Activated T-helper 2 cell treated with anti-CD3 and anti-CD28 coated beads, Interferon-gamma antibody, Interleukin-2, Interleukin-4, amounts not matched to agents 10 μg/mL and 5 μg/mL and 100 μg/mL, durations not matched to agents 14 hours and 24 hours and 36 hours (primary cell): ENCODE measurements around the gene ZNF18. TPM values are rescaled to one million over a fixed set of nuclear protein-coding genes. Genes with fewer than 3 reads are reported as not detected.
"Not testable (repeated sequence)": the region's sequence is repeated elsewhere in the genome, so short reads cannot be mapped to it uniquely, and the experiment has no call there.

ENCODE experiments used
- DNase-seq: peaks from one replicate; pipeline ENCODE4 v3.0.0; 2021; ENCODE audit warnings: low spot score
- H3K27ac Mint-ChIP-seq: one replicate; pipeline ENCODE4 v1.8.0; 2021; ENCODE audit warnings: mixed read lengths
- H3K27me3 Mint-ChIP-seq: one replicate; pipeline ENCODE4 v1.8.0; 2021; ENCODE audit warnings: low read depth, mixed read lengths
- H3K36me3 Mint-ChIP-seq: one replicate; pipeline ENCODE4 v1.8.0; 2021; ENCODE audit warnings: low read depth, mixed read lengths
- H3K4me1 Mint-ChIP-seq: one replicate; pipeline ENCODE4 v1.8.0; 2021; ENCODE audit warnings: low read depth, mixed read lengths
- H3K4me3 Mint-ChIP-seq: one replicate; pipeline ENCODE4 v1.8.0; 2021; ENCODE audit warnings: low read depth, mild to moderate bottlenecking, moderate library complexity, mixed read lengths
- H3K9me3 Mint-ChIP-seq: one replicate; pipeline ENCODE4 v1.8.0; 2021; ENCODE audit warnings: mixed read lengths
- intact Hi-C: fragments of 100-400 bp; cut with micrococcal nuclease; formaldehyde crosslinking; loops from one replicate; pipeline ENCODE4 v1.15.1; 2023
- total RNA-seq: library from RNA; stranded (reverse); gene quantifications from 2 replicates; pipeline ENCODE4 v1.2.3, GENCODE V29; 2022

Gene ZNF18
- total RNA-seq, 1 donor from 2014 or later, result 6.8 TPM

DNA sequence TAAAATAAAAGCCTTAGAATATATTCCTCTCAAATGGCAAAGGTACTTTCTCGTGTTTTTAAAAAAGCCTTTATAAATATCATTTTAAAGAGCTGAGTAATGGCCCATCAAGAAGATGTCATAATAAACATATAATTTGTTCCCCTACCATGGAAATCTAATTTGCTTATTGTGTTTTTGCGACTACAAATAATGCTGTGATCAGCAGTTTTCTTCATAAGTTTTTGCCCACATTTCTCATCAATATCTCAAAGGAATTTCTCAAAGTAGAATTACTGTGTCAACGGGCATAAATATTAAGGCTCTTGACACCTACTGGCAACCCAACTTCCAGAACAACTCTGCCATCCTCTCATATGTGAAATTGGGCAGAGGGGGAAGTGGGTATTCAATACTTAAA lies 17.5 kb downstream of the ZNF18 start:
- no peaks in the 10 kb centered on the region for H3K27me3 Mint-ChIP-seq
- intact Hi-C loops, result loop anchor here (10.0 kb wide), 1 partner anchor 1335 kb away; no protein-coding TSS in a partner anchor
- H3K9me3 Mint-ChIP-seq, result no peaks in the 10 kb centered on the region
- no peak for DNase-seq
- peaks cover 63% of the 10 kb centered on the region for H3K36me3 Mint-ChIP-seq
- no peak overlapping the region for H3K27ac Mint-ChIP-seq
- no peak overlapping the region for H3K4me3 Mint-ChIP-seq
- H3K4me1 Mint-ChIP-seq, result no peaks in the 10 kb centered on the region

- H3K27ac Mint-ChIP-seq, H3K4me3 Mint-ChIP-seq, intact Hi-C loops, DNase-seq, H3K4me1 Mint-ChIP-seq, H3K9me3 Mint-ChIP-seq, H3K27me3 Mint-ChIP-seq: not testable (repeated sequence)
- peaks cover 13% of the 10 kb centered on the region for H3K36me3 Mint-ChIP-seq
Observed at GRCh38 chr17:11972741-11973140, 24.5 kb downstream of the ZNF18 start.

- Mint-ChIP-seq H3K4me3 (no peak overlapping the region), H3K36me3 (no peaks in the 10 kb centered on the region), H3K27me3 (no peaks in the 10 kb centered on the region), H3K27ac (no peak overlapping the region), H3K9me3 (peaks cover 32% of the 10 kb centered on the region), H3K4me1 (no peaks in the 10 kb centered on the region)
- DNase-seq, result no peak
- intact Hi-C loops, result no loop called here
Observed at GRCh38 chr17:11969565-11969964, 27.7 kb downstream of the ZNF18 start.

- DNase-seq, result no peak
- no peak overlapping the region for H3K4me3 Mint-ChIP-seq
- no peak overlapping the region for H3K27ac Mint-ChIP-seq
- no peaks in the 10 kb centered on the region for H3K4me1 Mint-ChIP-seq
- intact Hi-C loops, result no loop called here
- H3K36me3 Mint-ChIP-seq, result no peaks in the 10 kb centered on the region
- H3K9me3 Mint-ChIP-seq, result peaks cover 15% of the 10 kb centered on the region
- H3K27me3 Mint-ChIP-seq, result no peaks in the 10 kb centered on the region
Observed at GRCh38 chr17:11954936-11955335, 42.3 kb downstream of the ZNF18 start.

GRCh38 chr17:11953924-11954323 lies 43.4 kb downstream of the ZNF18 start:
- Mint-ChIP-seq H3K36me3 (no peaks in the 10 kb centered on the region), H3K4me1 (no peaks in the 10 kb centered on the region), H3K9me3 (peaks cover 15% of the 10 kb centered on the region), H3K27ac (no peak overlapping the region), H3K4me3 (no peak overlapping the region), H3K27me3 (no peaks in the 10 kb centered on the region)
- intact Hi-C loops, result no loop called here
- no peak for DNase-seq

- no peak for DNase-seq
- no peaks in the 10 kb centered on the region for H3K36me3 Mint-ChIP-seq
- H3K27ac Mint-ChIP-seq, result no peak overlapping the region
- H3K27me3 Mint-ChIP-seq, result no peaks in the 10 kb centered on the region
- intact Hi-C loops, result no loop called here
- peaks cover 15% of the 10 kb centered on the region for H3K9me3 Mint-ChIP-seq
- no peak overlapping the region for H3K4me3 Mint-ChIP-seq
- no peaks in the 10 kb centered on the region for H3K4me1 Mint-ChIP-seq
Observed at GRCh38 chr17:11952610-11953009, 44.7 kb downstream of the ZNF18 start.

- Mint-ChIP-seq H3K9me3 (peaks cover 15% of the 10 kb centered on the region), H3K4me1 (no peaks in the 10 kb centered on the region), H3K4me3 (no peak overlapping the region), H3K27ac (no peak overlapping the region), H3K36me3 (no peaks in the 10 kb centered on the region), H3K27me3 (no peaks in the 10 kb centered on the region)
- no peak for DNase-seq
- intact Hi-C loops, result no loop called here
Observed at GRCh38 chr17:11950771-11951519, 46.3 kb downstream of the ZNF18 start.

GRCh38 chr17:11949571-11949970 lies 47.7 kb downstream of the ZNF18 start:
- H3K27ac Mint-ChIP-seq, DNase-seq, H3K36me3 Mint-ChIP-seq, H3K4me1 Mint-ChIP-seq, H3K4me3 Mint-ChIP-seq, intact Hi-C loops, H3K27me3 Mint-ChIP-seq: not testable (repeated sequence)
- H3K9me3 Mint-ChIP-seq, result peaks cover 11% of the 10 kb centered on the region

DNA sequence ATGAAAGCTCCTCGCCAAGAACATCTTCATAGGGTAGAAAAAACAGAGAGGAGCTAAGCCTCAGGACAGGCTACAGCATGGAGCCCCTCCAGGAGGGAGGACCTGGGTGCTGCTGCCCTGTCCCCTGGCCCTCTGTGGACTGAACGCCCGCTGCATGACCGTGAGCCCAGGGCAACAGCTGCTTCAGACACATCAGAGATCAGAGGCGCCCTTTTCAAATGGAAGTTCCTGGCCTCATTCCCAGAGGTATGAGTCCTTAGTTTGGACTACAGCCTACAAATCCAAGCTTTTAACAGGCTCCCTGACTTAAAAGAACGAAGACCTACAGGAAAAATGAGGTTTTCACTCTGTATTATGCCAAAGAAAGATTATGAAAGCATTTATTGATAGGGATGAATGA lies 48.5 kb downstream of the ZNF18 start:
- intact Hi-C loops, result no loop called here
- no peaks in the 10 kb centered on the region for H3K4me1 Mint-ChIP-seq
- H3K27me3 Mint-ChIP-seq, result no peaks in the 10 kb centered on the region
- DNase-seq, result no peak
- peaks cover 4% of the 10 kb centered on the region for H3K9me3 Mint-ChIP-seq
- H3K4me3 Mint-ChIP-seq, result no peak overlapping the region
- H3K36me3 Mint-ChIP-seq, result no peaks in the 10 kb centered on the region
- H3K27ac Mint-ChIP-seq, result no peak overlapping the region

GRCh38 chr17:11944587-11944986 lies 52.7 kb downstream of the ZNF18 start:
- Mint-ChIP-seq H3K36me3 (no peaks in the 10 kb centered on the region), H3K4me1 (no peaks in the 10 kb centered on the region), H3K27ac (no peak overlapping the region), H3K9me3 (no peaks in the 10 kb centered on the region), H3K4me3 (no peak overlapping the region), H3K27me3 (no peaks in the 10 kb centered on the region)
- intact Hi-C loops, result no loop called here
- DNase-seq, result no peak

DNA sequence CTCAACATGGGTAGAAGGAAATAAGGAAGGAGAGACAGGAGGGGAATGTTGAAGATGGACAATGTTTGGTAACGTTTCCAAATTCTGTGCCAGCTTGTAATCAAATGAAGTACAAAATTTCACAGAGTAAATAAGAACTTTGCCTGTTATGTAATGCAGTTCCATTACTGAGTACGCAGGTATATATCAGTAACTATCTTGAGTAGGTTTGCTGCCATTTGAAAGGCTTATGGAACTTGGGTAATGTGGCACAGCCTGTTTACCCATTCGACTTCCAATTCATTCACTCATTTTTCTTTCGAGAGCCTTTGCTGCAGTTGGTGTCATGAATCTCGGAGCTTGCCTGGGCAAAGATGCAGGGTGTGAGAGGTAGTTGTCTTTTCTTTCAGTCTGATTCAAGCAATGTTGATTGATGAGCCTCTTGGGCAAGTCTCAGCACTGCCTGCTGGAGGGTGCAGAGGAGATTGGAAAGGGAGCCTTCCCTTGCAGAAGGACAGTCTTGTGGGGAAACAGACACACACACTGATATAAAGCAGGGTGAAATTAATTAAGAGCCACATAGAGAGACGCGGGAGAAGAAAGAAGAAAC lies 53.4 kb downstream of the ZNF18 start:
- DNase-seq, result no peak
- Mint-ChIP-seq H3K27me3 (no peaks in the 10 kb centered on the region), H3K27ac (no peak overlapping the region), H3K9me3 (no peaks in the 10 kb centered on the region), H3K4me1 (no peaks in the 10 kb centered on the region), H3K4me3 (no peak overlapping the region), H3K36me3 (no peaks in the 10 kb centered on the region)
- intact Hi-C loops, result no loop called here

DNA sequence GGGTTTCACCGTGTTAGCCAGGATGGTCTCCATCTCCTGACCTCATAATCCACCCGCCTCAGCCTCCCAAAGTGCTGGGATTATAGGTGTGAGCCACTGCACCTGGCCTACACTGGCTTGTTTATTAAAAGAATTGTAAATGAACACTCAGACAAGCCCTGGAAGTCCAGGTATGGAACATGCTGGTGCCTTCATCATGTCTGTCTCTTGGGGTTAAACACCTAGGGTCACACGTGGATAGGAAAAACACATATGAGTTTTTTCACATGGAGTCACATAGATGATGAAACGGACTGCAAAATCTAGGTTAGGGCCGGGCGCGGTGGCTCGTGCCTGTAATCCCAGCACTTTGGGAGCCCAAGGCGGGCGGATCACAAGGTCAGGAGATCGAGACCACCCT lies 54.2 kb downstream of the ZNF18 start:
- DNase-seq, H3K9me3 Mint-ChIP-seq, intact Hi-C loops, H3K27me3 Mint-ChIP-seq, H3K4me3 Mint-ChIP-seq, H3K27ac Mint-ChIP-seq, H3K36me3 Mint-ChIP-seq, H3K4me1 Mint-ChIP-seq: not testable (repeated sequence)

DNA sequence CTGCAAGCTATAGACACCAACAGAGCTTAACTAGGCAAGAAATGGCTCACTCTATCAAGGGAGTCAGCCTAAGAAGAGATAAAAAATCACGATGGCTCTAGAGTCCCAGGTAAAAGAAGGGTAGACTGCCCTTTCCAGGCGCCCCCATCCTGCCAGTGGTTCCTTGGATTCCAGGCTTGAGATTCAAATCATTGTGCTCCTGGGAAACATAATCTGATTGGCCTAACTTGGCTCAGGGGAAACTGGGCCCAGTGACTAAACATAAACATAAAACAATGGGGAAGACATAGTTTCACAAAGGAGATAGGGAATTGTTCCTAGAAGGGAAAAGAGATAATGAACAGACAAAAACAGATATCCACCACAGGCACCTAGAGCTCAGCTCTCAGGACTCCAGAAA lies 56.4 kb downstream of the ZNF18 start:
- Mint-ChIP-seq H3K4me1 (no peaks in the 10 kb centered on the region), H3K27ac (no peak overlapping the region), H3K27me3 (no peaks in the 10 kb centered on the region), H3K36me3 (no peaks in the 10 kb centered on the region), H3K9me3 (no peaks in the 10 kb centered on the region), H3K4me3 (no peak overlapping the region)
- no peak for DNase-seq
- intact Hi-C loops, result no loop called here
